HG03280 (cell line): ENCODE data around the gene TMEM109.

Experiments used
- ATAC-seq: cut with Tn5 transposase; IDR thresholded peaks from one replicate; pipeline ENCODE4 v1.9.1; 2021; ENCODE audit warnings: mild to moderate bottlenecking, moderate library complexity; ENCODE audit not compliant: unreplicated experiment

TMEM109 gene

DNA sequence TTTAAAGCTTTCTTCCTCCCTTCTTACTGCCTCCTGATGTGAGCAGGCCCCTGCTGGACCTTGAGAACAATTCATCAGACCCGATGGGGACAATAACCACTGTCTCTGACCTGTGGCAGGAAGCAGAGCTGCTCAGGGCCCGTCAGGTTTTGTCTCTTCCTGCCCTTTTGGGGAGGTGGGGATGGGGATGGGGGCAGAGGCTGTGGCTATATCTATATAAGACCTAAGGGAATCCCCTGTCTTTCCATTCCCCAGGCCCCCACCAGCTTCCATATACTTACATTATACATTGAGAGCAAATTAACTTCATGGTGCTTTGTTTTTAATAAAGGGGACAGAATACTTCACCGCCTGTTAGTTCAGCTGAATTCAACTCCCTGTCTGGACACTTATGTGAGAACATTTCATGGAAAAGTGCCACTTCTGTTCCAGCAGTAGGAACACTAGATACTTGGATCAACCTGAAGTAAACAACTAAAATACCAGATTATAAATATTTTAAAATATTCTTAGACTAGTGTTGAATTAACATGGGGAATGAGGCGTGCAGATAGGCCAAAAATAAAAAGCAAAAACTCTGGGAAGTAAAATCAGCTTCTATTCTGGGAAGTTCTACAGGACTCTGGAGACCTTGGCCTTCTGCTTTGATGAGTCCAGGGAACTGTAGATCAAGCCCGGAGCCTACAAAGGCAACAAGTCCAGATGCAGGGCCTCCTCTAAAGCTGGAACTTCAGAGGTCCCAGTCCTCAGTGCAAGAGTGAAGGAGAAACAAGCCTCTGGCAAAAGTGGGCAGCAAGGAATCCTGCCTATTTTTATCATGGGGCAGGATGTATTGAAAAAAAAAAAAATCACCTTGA lies 35.5 kb upstream of the TMEM109 start:
- no peak for ATAC-seq

- ATAC-seq = no peak
Observed at GRCh38 chr11:60879104-60879503, 34.9 kb upstream of the TMEM109 start.

DNA sequence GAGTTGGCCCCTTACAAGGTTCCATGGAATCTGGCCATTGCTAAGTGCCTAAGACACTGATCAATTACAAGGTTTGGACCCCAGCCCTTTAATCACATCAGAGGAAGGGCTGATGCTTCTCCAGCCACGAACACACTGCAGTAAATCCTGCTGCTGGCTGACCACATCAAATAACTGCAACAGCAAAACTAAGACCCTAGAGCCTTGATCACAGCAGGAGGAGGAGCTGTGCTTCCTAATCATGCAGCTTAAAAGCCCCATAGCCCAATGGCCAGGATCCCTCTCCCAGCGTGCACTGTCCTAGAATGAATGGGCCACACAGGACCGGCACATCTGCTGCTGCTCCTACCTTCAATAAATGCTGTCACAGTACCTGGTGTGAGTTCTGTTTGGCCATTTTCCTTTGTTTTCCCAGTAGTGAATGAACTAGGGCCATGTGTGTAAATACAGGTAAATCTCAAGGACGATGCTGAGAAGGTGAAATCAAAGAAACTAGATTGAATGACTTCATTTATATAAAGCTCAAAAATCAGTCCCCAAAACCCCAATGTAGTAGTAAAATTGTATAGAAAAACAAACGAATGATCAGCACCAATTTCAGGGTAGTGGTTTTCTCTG lies 33.9 kb upstream of the TMEM109 start:
- ATAC-seq = no peak

GRCh38 chr11:60880643-60881282 lies 33.2 kb upstream of the TMEM109 start:
- no peak for ATAC-seq

DNA sequence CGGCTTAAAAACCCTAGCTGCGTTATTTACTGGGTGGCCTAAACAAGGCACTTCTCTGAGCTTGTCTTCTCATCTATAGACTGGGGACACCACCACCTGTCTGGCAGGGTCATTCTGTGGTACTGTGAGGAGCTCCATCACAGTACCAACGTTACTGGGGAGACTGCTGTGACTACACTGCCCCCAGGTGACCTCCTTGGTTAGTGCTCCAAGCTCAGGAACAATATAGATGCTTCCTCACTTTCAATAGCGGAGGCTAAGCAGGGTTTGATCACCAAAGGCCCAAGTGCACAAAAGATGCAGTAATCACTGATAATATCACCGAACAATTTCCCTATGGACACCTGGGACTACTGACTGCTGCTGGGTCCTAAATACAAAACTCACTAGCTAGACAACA lies 26.4 kb upstream of the TMEM109 start:
- peak; percentile 47 for ATAC-seq

DNA sequence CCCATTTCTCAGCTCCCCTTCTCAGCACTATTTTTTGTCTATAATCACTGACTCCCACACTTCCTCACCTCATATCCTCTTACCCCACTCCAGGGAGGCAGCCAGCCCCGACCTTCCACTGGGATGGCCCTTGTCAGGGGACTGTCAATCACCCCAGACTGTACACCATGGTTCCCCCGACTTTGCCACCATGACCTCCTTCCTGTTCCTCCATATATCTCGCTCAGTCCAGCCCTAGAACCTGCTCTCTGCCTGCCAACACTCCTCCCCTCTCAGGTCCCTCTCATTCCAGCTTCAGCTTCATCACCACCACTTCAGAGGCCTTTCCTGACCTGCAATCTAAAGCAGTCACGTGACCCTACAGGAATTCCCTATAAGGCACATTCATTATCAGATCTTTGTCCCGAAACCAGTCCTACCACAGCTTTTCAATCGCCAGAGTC lies 24.1 kb upstream of the TMEM109 start:
- ATAC-seq = no peak

- no peak for ATAC-seq
Observed at GRCh38 chr11:60890696-60891095, 23.3 kb upstream of the TMEM109 start.

- ATAC-seq = no peak
Observed at GRCh38 chr11:60891103-60891741, 22.7 kb upstream of the TMEM109 start.

GRCh38 chr11:60895687-60896086 lies 18.3 kb upstream of the TMEM109 start:
- ATAC-seq = no peak

DNA sequence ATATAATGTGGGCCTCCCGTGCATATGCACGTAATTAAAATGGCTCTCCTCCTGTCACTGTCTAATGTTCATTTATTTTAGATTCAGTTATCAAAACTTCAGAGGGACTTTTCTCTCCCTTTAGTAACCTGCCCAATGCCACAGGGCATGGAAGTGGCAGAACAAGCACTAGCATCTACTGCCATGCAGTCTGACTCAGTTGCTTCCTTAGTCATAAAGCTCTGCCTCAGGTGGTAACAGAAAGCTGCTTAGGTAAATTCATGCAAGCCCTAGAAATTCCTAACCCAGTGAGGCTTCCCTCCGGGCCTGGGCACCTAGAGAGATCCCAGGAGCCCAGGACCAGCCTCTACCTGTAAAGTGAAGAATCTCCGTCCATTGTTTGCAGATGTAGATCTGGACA lies 16.5 kb upstream of the TMEM109 start:
- ATAC-seq = no peak

DNA sequence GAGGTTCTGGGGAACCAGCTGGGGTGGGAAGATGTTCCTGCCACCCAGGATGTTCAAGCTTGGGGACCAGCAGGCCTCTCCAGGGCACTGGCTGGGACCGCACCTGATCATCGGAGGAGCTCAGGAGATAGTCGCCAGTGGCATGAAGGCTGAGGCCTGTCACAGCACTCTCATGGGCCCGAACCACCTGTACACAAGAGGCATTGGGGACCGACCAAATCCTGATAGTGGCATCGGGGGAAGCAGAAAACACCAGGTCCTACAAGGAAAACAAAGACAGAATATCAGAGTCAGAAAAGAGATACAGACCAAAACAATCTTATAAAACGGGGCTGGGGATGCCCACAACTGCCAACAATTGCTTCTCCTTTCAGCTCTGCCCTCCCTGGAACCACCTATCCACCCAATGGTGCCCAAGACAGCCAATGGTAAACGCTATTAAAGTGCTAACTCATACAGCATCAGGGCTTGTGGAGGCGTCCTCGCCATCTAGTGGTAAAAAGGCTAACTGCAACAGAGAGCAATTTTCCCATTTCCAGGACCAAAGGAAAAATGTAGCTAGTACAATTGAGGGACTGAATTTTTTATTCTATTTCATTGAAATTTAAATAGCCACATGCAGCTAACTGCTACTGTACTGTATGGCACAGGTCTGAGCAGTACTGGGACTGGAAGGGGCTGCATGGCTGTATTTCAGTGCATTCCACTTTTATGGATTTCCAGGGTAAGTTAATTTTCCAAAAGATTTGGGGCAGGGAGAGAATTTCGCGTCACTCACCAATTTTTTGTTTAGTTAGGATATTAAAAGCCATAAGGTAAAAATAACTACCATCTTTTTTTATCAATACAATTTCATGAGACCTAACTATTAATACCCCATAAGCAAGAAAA lies 14.7 kb upstream of the TMEM109 start:
- no peak for ATAC-seq

- no peak for ATAC-seq
Observed at GRCh38 chr11:60899977-60900376, 14.0 kb upstream of the TMEM109 start.

GRCh38 chr11:60900673-60901404 lies 13.1 kb upstream of the TMEM109 start:
- ATAC-seq = no peak

DNA sequence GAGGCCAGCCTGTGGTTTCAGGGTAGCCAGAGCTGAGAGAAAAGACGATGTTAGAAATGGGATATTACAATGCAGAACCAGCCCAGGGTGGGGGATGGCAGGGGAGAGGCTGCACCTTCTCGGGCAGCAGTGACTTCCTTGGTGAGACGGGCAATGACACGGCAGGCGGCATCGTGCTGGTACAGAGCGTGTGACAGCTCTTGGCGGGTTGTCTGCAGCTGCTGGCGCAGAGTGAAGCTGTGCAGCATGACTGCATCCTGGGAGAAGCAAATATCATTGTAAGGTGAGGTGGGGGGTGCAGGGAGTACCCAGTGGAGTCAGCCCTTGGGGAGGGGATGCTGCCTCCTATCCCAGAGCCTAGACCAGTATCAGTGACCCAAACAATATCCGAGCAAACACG lies 11.3 kb upstream of the TMEM109 start:
- ATAC-seq = no peak

DNA sequence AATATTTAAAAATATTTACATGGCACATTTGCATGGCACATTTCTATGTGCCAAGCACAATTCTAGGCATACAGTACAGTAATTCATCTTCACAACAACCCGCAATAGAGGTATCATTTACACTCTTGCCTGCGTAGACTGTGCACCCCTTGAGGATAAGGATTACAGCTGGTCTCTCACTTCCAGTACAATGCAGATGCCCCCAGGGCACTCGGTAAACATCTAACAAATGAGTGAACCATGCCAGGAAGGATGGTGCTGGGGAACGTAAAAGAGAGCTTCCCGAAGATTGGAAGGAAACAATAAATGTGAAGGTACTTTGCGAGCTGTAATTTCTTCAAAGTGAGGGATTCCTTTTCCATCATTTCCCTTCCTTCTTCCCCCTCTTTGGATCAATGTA lies 8.9 kb upstream of the TMEM109 start:
- no peak for ATAC-seq

- no peak for ATAC-seq
Observed at GRCh38 chr11:60905551-60906113, 8.3 kb upstream of the TMEM109 start.

DNA sequence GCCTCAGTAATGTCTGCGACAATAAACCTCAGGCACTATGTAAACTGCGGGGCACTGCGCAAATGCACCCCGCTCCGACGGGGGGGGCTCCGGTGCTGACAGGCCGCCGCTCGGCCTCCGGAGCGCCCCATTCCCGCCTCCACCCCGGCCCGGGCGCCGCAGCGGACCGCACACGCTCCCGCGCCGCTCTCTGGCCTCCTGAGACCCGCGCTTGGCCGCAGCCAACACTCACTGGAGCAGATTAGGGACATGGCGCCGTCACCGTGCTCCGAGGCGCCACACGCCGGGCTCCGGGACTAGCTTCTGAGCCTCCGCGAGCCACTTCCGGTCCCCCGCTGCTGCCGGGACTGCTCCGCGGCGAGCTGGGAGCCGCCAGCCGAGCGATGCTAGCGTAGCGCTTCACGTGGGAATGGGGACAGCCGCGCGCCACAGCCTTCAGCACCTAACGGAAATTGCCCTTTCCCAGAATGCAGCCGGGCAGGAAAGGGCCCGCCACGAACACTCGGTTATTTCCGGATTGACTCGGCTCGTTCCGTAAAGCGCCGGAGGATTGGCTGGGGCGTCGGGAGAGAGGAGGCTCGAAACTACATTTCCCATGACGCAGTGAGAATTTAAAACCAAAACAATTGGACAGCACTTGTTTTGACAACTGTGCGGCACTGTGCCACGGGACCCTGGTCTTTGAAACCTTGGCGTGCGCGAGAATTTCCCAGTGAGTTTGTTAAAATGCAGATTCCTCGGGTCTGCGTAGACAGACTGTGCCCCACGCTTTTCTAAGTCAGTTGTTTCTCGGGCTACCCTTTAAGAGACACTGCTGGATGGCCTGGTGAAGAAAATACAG lies 7.6 kb upstream of the TMEM109 start, which contains the start of gene PRPF19:
Gene PRPF19 (minus strand): TSS at position 454 of the 841 bp plus-strand sequence. CDS start 203 bp downstream, at position 251.
- peak; percentile 81 for ATAC-seq

DNA sequence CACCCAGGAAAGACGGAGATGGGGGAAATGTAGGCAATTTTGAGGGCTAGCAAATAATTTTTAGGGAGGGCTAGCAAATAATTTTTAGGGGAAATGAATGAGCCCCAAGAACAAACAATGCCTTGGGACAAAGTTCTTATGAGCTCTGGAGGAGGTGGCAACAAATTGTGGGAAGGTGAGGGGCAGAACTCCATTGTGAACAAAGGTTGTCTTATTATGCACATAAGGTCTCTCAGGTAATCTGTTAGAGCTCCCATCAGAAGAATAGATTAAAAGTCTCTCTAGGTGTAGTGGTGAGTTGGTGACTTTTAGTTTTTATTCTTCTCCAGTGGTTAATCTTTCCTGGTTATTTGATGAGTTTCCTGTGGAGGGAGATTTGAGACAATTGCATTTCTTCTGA lies 5.2 kb upstream of the TMEM109 start:
- no peak for ATAC-seq
